OCI-LY7 (cell line): ENCODE results near the gene COL8A2. TPM values are rescaled to one million over a fixed set of nuclear protein-coding genes. Genes with fewer than 3 reads are reported as not detected.
A peak's percentile ranks its signal among the peaks of the same experiment; 100 is the strongest.

ENCODE experiments used
- BruUV-seq: library from RNA; stranded (reverse); fragments of 400-500 nt; replicated peaks from 2 replicates; lab custom pipeline; 2021; lab: Mats Ljungman, UMichigan
- CTCF ChIA-PET: fragments of 300-600 bp; sonication (Branson Sonifier 250); formaldehyde crosslinking; loops from one replicate; lab custom pipeline; 2022; ENCODE audit warnings: antibody characterized with exemption; ENCODE audit not compliant: unreplicated experiment; lab: Charles Lee
- POLR2A ChIA-PET: fragments of 300-600 bp; sonication (Branson Sonifier 250); formaldehyde crosslinking; loops from one replicate; lab custom pipeline; 2022; ENCODE audit warnings: antibody characterized with exemption; lab: Charles Lee
- DNase-seq: peaks from one replicate; pipeline ENCODE4 v3.0.0-alpha.2; 2015; ENCODE audit warnings: low spot score
- H2AFZ ChIP-seq: fragments of 200-600 bp; sonication (generic), shearing (Covaris generic); 2 replicates; pipeline ENCODE4 v1.6.1; 2014; ENCODE audit warnings: mild to moderate bottlenecking, antibody characterized with exemption, low read length, moderate library complexity
- H3K27ac ChIP-seq: fragments of 200-600 bp; sonication (generic); 2 replicates; pipeline ENCODE4 v1.5.1; 2014; ENCODE audit warnings: mixed run types, low read depth, mild to moderate bottlenecking, moderate library complexity, low read length, inconsistent platforms; ENCODE audit not compliant: poor library complexity, severe bottlenecking
- H3K36me3 ChIP-seq: fragments of 200-600 bp; sonication (generic); 2 replicates; pipeline ENCODE4 v1.6.1; 2014; ENCODE audit warnings: mild to moderate bottlenecking, antibody characterized with exemption, low read length, moderate library complexity, mixed read lengths; ENCODE audit not compliant: insufficient read depth
- H3K4me1 ChIP-seq: fragments of 200-600 bp; sonication (generic); 2 replicates; pipeline ENCODE4 v1.5.1; 2014; ENCODE audit warnings: mild to moderate bottlenecking, low read length; ENCODE audit not compliant: insufficient read depth, poor library complexity, severe bottlenecking
- H3K4me2 ChIP-seq: fragments of 200-600 bp; sonication (generic); 2 replicates; pipeline ENCODE4 v1.6.1; 2014; ENCODE audit warnings: mild to moderate bottlenecking, low read length
- H3K4me3 ChIP-seq: fragments of 200-600 bp; sonication (generic); 2 replicates; pipeline ENCODE4 v1.5.1; 2014; ENCODE audit warnings: mild to moderate bottlenecking, low read depth, low read length; ENCODE audit not compliant: poor library complexity, severe bottlenecking
- H3K79me2 ChIP-seq: fragments of 200-600 bp; sonication (generic); 2 replicates; pipeline ENCODE4 v1.6.1; 2016; ENCODE audit warnings: low read depth, mild to moderate bottlenecking, low read length, moderate library complexity, mixed read lengths; ENCODE audit not compliant: insufficient read depth
- H3K9me2 ChIP-seq: fragments of 200-600 bp; sonication (generic); 2 replicates; pipeline ENCODE4 v1.6.1; 2016; ENCODE audit warnings: mild to moderate bottlenecking, low read length, mixed read lengths; ENCODE audit not compliant: insufficient read depth
- H3K9me3 ChIP-seq: fragments of 200-600 bp; sonication (generic); 2 replicates; pipeline ENCODE4 v1.6.1; 2014; ENCODE audit warnings: mild to moderate bottlenecking, mixed run types, low read length, mixed read lengths
- H4K20me1 ChIP-seq: fragments of 200-600 bp; sonication (generic); 2 replicates; pipeline ENCODE4 v1.6.1; 2014; ENCODE audit warnings: mild to moderate bottlenecking, antibody characterized with exemption, low read length, moderate library complexity, mixed read lengths; ENCODE audit not compliant: insufficient read depth
- CTCF ChIP-seq: fragments of 200-600 bp; sonication (generic); conservative IDR thresholded peaks from 2 replicates; pipeline ENCODE4 v1.5.1; 2014; ENCODE audit warnings: mild to moderate bottlenecking, antibody characterized with exemption, low read length, moderate library complexity, mixed read lengths
- EZH2phosphoT487 ChIP-seq: fragments of 200-600 bp; sonication (generic); IDR thresholded peaks from 2 replicates; pipeline ENCODE4 v1.6.1; 2018; ENCODE audit warnings: low read depth, borderline replicate concordance, mild to moderate bottlenecking, mixed run types, antibody characterized with exemption, low read length, moderate library complexity, mixed read lengths
- intact Hi-C: fragments of 100-400 bp; cut with micrococcal nuclease; formaldehyde crosslinking; loops from one replicate; pipeline ENCODE4 v1.10.0; 2022; ENCODE audit not compliant: unreplicated experiment
- total RNA-seq, 2 experiments: library from RNA; depleted of rRNA in 1 of 2; stranded (reverse); fragments of >200 nt in 1 of 2; shearing (Covaris generic) in 1 of 2; gene quantifications; 2 replicates each; pipeline ENCODE4 v1.2.3, GENCODE V29; 2014 to 2022

The COL8A2 gene
- total RNA-seq, 2 experiments from 2014 or later = not detected

DNA sequence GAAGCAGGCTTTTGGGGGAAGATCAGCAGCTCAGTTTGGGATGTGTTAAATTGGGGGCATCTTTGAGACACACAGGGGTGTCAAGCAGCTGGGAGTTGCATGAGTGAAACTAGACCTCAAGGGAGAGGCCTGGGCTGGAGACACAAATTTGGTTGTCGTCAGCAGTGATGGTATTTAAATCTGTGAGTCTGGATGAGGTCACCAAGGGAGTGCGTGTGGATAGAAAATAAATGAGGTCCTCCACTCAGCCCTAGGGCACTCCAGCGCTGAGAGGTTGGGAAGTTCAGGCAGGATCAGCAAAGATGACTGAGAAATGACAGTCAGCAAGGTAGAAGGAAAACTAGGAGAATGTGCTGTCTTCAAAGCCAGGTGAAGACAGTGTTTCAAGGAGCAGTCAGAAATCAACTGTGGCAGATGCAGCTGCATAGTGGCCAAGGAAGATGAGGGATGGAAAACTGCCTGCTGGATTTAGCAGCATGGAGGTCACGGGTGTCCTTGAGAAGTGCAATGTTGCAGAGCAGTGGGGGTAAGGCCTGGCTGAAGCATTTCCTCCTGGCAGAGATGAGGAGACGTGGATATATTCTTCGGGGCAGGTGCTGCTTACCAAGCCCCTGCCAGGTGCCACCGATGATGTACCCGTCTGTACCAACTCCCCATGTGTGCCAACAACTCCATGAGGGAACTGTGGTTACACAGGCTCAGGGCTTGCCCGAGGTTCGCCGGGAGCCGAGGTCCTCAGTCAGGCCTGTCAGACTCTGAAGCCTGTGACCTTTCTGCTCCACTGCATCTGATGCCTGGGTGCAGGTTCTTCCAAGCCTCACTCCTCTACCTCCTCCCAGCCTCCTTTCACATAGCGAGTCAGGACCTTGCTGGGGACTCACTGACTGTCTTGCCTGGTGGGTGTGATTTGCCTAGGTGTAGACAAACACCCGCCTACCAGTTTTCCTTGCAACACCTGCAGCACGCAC lies 42.2 kb upstream of the COL8A2 start:
- no TSS peak for BruUV-seq
- Histone ChIP-seq H3K27ac (peak overlapping the region; percentile 20), H3K79me2 (peaks cover 54% of the 10 kb centered on the region), H3K4me2 (peak overlapping the region; percentile 47), H3K4me1 (peaks cover 31% of the 10 kb centered on the region), H2AFZ (no peak overlapping the region), H3K9me2 (no peaks in the 10 kb centered on the region), H3K36me3 (peaks cover 55% of the 10 kb centered on the region), H3K9me3 (no peaks in the 10 kb centered on the region), H4K20me1 (0 out of 2 replicates have a peak, but pooled peaks cover 3% of the 10 kb centered on the region), H3K4me3 (no peak overlapping the region)
- ChIA-PET CTCF (no interaction called here), POLR2A (interaction anchor here (0.6 to 1.3 kb wide), 2 partner anchors 28 to 1148 kb away, joined by 3 to 5 read pairs; no protein-coding TSS in a partner anchor)
- intact Hi-C loops = no loop called here
- no peak for DNase-seq
- TF ChIP-seq EZH2phosphoT487 (no peak), CTCF (no peak)

DNA sequence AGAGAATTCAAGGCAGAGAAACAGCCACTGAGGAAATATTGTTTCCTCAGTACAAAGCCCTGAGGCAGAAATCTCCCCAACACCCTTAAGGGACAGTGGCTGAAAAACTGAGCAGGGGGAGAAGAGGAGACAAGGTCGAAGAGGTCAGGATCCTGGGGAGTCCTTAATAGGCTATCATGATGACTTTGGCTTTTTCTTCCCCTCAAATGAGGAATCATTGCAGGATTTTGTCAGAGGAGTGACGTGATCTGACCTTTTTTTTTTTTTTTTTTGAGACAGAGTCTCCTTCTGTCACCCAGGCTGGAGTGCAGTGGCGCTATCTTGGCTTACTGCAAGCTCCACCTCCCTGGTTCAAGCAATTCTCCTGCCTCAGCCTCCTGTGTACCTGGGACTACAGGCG lies 41.1 kb upstream of the COL8A2 start:
- no peak for DNase-seq
- H3K36me3 ChIP-seq = peaks cover 44% of the 10 kb centered on the region; the same call in 1 of the 2 replicates
- peaks cover 62% of the 10 kb centered on the region for H3K79me2 ChIP-seq
- H2AFZ ChIP-seq = no peak overlapping the region
- no peaks in the 10 kb centered on the region for H3K9me2 ChIP-seq
- ChIA-PET CTCF (no interaction called here), POLR2A (interaction anchor here (0.6 to 0.7 kb wide), 2 partner anchors 16 to 241 kb away, joined by 3 read pairs; no protein-coding TSS in a partner anchor)
- no peak overlapping the region for H3K27ac ChIP-seq
- no peak overlapping the region for H3K4me3 ChIP-seq
- no peak overlapping the region for H3K4me2 ChIP-seq
- H3K9me3 ChIP-seq = no peaks in the 10 kb centered on the region
- intact Hi-C loops = no loop called here
- 0 out of 2 replicates have a peak, but pooled peaks cover 3% of the 10 kb centered on the region for H4K20me1 ChIP-seq
- BruUV-seq = no TSS peak
- H3K4me1 ChIP-seq = peaks cover 42% of the 10 kb centered on the region
- TF ChIP-seq CTCF (no peak), EZH2phosphoT487 (no peak)
